Omental fat pad (tissue), 4 donors: ENCODE data around the gene AKAP13. TPM values are rescaled to one million over a fixed set of nuclear protein-coding genes. Genes with fewer than 3 reads are reported as not detected.

Experiments used
- ATAC-seq: fragments of 150-250 bp; one replicate; pipeline ENCODE4 v1.9.1; 2016; ENCODE audit warnings: mild to moderate bottlenecking, moderate library complexity; ENCODE audit not compliant: low FRiP score
- DNase-seq: peaks from one replicate; pipeline ENCODE4 v3.0.0-alpha.2; 2019; ENCODE audit warnings: low spot score
- total RNA-seq, 4 donors: library from RNA; depleted of rRNA; stranded (reverse); fragments of >200 nt; gene quantifications; one replicate each; pipeline ENCODE4 v1.1.0, GENCODE V29; 2016
- TF ChIP-seq, protein P1 (sequence below), 3 donors: fragments of 450-650 bp; IDR thresholded peaks; one replicate each; pipeline ENCODE4 v1.5.1; 2016 to 2017; ENCODE audit warnings: antibody characterized with exemption in 3 of 3, mild to moderate bottlenecking in 3 of 3, moderate library complexity in 2 of 3

Gene AKAP13
- total RNA-seq, 4 donors from 2014 or later: 162 to 301 (median 216) TPM

DNA sequence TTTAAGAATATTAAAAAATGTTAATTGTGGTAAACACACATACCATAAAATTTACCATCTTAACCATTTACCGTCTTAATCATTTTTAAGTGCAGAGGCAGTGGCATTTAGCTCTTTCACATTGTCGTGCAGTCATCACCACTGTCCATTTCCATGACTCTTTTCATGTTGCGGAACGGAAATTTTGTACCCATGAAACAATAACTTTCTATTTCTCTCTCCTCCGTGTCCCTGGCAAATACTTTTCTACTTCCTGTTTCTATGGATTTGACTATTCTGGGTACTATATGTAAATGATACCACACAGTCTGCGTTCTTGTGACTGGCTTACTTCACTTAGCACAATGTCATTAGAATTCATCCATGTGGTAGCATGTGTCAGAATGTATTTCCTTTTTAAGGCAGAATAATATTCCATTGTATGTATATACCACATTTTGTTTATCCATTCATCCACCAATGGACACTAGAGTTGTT is 27.9 kb downstream of the AKAP13 start:
- TF ChIP-seq, protein P1, sequence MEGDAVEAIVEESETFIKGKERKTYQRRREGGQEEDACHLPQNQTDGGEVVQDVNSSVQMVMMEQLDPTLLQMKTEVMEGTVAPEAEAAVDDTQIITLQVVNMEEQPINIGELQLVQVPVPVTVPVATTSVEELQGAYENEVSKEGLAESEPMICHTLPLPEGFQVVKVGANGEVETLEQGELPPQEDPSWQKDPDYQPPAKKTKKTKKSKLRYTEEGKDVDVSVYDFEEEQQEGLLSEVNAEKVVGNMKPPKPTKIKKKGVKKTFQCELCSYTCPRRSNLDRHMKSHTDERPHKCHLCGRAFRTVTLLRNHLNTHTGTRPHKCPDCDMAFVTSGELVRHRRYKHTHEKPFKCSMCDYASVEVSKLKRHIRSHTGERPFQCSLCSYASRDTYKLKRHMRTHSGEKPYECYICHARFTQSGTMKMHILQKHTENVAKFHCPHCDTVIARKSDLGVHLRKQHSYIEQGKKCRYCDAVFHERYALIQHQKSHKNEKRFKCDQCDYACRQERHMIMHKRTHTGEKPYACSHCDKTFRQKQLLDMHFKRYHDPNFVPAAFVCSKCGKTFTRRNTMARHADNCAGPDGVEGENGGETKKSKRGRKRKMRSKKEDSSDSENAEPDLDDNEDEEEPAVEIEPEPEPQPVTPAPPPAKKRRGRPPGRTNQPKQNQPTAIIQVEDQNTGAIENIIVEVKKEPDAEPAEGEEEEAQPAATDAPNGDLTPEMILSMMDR (IDR thresholded peaks at IDR 0.05): no peak
- ATAC-seq: no peak
- DNase-seq: no peak

DNA sequence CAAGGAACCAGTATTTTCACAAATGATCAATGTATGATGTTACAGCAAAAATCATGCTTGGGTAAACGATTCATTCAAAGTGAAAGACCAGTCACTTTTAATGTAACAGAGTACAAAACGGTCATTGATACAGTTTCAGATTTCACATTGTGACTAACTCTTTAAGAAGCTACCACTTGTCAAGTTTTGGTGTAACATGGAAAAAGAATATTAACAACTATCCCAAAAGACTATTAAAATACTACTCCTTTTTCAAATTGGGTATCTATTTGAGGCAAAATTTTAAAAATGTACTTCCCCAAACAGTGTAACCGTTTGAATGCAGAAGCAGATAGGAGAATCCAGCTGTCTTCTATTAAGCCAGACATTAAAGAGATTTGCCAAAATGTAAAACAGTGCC is 31.7 kb downstream of the AKAP13 start:
- ATAC-seq: no peak
- TF ChIP-seq, protein P1 (IDR thresholded peaks at IDR 0.05): no peak

DNA sequence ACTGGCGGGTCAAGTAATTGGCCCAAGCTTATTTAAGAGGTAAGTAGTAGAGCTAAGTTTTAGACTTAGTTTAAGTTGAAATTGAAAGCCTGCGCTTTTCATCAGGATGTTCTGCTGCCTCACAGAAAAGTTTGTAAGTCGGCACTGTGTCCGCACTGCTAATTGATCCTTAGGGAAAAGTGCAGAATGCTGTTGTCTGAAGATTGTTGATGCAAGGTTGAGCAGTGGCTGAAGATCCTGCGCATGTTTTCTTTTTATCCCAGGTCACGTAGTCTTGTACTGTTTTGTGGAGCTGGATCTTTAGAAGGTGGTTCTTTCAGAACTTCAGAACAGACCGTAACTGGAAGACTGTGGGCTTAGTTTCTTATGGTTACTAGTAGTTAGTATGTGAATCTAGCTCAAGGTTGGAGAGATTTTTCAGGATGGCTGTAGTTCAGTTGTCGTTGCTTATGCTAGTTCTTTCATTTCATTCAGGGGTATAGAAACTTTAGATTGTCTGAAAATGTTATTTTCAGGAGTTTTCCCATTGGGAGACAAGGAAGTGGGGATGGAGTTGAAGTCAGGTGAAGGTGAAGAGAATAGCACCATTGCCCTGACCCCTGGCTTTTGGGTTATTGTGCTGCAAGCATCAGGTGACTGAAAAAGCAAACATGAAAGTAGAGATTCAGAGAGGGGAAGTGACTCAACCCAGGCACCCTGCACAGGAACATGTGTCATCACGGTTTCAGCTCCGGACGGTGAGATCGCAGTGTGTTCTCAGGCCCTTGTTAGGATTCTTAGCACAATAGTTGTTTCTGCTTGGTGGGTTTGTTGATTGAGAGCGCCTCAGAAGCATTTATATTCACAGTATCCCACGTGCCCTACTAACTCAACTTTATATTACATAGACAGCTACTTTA is 32.8 kb downstream of the AKAP13 start:
- ATAC-seq: peak; percentile 43
- DNase-seq: no peak
- TF ChIP-seq, protein P1 (IDR thresholded peaks at IDR 0.05): no peak

More for the DNA sequence above, 31.7 kb downstream of the AKAP13 start:
- DNase-seq: no peak

DNA sequence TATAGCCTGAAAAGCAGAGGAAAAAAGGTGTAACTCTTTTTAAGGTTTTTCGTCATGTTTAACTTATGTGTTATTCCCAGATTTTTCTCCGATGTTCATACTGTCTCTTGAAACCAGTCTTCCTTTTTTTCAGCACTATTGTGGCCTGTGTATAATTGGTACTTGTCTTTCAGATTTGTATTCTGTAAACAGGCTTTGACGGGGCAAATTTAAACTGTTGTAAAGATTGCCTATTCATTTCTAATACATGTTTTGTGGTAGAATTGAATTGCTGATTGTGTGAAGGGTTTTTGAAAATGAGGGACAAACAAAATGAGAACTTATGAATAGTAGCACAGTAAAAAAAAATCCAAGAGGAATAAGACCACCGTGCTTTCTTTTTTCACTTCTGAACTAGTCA is 33.6 kb downstream of the AKAP13 start:
- TF ChIP-seq, protein P1 (IDR thresholded peaks at IDR 0.05): no peak
- ATAC-seq (no peak), DNase-seq (no peak)

DNA sequence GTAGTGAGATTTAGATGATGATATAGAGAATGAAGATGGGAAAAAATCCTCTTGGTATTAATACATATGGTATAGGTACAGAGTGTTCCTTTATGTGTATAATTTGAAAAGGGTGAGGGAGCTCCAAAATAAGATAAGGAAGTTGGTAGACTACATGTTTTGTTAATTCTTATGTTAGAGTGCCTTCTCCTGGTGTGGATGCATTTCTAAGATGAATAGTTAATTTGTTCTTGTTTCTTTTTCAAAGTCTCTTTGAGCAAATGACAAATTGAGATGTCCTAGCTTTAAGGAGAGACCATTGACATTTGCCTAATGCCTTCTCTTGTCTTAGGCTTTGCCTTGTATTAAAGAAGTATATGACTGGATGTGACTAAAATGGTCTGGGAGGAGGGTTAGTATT is 34.1 kb downstream of the AKAP13 start:
- ATAC-seq (no peak), DNase-seq (no peak)
- TF ChIP-seq, protein P1 (IDR thresholded peaks at IDR 0.05): no peak

DNA sequence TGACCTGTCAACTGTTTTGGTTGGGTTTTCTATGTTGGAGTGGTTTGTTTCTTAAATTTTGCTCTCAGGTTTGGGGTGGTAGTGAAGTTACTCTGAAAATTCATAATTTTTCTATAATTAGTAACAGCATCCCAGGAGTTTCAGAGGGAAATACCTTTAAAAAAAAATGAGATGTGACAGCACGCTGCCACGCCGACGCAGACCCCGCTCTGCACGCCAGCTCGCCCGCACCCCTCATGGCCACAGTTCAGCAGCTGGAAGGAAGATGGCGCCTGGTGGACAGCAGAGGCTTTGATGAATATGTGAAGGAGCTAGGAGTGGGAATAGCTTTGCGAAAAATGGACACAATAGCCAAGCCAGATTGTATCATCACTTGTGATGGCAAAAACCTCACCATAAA is 34.6 kb downstream of the AKAP13 start:
- TF ChIP-seq, protein P1 (IDR thresholded peaks at IDR 0.05): no peak
- DNase-seq (no peak), ATAC-seq (no peak)

DNA sequence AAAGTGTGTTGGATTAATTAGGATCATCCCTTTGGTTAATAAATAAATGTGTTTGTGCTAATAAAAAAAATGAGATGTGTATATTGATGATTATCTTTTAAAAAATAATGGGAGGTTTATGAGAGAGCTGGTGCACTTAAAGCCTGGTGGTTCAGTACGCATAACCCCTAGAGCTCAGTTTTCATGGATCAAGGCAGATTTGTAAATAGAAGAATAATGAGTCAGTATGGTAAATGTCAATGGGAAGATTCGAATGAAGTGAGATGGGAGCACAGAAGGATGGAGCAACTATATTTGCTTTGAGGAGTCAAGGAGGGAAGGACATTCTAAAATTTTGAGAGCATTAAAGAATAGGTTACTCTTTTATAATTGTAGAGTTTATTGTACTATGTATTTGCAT is 35.4 kb downstream of the AKAP13 start:
- TF ChIP-seq, protein P1 (IDR thresholded peaks at IDR 0.05): no peak
- no peak for ATAC-seq
- no peak for DNase-seq
